Endothelial cell of hepatic sinusoid (primary cell): ENCODE results near the gene GRIK2.

Experiments
- in situ Hi-C: cut with HindIII; loops from 2 replicates; pipeline ENCODE4 v1.10.0; 2017; ENCODE audit warnings: low sequenced_read_pairs

The GRIK2 gene

GRCh38 chr6:101847690-101848089, 454.2 kb downstream of the GRIK2 start:
- in situ Hi-C loops = no loop called here

DNA sequence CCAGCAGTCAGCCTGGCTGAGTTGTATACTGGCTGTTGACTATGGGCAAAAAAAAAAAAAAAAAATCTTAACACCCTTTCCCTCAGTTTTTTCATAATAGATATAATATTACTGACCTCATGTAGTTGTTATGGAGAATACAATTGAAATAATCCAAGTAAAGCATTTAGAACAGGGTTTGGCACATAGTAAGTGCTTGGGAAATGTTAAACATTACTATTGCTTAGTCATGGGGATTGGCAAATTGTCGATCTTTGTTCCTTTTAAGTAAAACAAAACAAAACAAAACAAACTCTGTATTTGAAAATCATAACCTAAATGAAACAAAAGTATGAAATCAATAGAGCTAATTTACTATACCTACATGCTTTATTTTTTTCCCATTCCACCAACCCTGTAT, 458.4 kb downstream of the GRIK2 start:
- in situ Hi-C loops = no loop called here

DNA sequence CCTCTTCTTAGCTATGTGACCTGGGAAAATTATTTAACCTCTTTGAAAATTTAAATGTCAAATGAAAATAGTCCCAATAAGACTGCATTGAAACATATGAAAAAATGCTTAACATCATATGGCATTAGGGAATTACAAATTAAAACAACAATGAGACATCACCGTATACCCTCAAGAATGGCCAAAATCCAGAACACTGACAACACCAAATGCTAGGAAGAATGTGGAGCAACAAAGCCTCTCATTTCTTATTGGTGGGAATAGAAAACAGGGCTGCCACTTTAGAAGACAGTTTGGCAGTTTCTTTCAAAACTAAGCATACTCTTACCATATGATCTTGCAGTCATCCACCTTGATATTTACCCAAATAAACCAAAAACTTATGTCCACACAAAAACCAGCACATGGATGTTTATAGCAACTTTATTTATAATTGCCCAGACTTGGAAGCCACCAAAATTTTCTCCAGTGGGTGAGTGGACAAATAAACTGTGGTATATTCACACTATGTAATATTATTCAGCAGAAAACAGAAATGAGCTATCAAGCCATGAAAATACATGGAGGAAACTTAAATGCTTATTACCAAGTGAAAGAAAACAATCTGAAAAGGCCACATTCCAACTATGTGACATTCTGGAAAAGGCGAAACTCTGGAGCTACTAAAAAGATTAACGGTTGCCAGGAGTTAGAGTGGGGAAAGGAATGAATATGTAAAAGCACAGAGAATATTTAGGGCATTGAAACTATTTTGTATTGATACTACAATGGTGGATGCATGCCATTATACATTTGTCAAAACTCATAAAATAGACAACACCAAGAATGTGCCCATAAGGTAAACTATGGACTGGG, 459.9 kb downstream of the GRIK2 start:
- in situ Hi-C loops = no loop called here

DNA sequence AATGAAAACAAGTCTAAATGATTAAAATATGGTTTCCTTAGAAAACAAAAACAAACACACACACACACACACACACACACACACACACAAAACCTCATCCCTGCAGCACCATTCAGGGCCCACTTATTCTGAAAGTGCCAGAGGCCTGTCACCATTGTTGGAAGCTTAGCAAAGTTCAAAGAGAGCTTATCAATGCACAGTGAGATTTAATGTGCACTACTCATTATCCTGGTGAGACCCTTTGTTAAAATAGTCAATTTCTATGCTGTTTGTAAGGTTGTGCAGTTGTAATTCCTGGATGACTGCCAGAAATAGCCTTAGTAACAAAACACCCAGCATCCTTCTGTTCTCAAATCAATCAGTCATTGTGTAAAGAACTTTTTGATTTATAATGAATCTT, 482.9 kb downstream of the GRIK2 start:
- in situ Hi-C loops = no loop called here

DNA sequence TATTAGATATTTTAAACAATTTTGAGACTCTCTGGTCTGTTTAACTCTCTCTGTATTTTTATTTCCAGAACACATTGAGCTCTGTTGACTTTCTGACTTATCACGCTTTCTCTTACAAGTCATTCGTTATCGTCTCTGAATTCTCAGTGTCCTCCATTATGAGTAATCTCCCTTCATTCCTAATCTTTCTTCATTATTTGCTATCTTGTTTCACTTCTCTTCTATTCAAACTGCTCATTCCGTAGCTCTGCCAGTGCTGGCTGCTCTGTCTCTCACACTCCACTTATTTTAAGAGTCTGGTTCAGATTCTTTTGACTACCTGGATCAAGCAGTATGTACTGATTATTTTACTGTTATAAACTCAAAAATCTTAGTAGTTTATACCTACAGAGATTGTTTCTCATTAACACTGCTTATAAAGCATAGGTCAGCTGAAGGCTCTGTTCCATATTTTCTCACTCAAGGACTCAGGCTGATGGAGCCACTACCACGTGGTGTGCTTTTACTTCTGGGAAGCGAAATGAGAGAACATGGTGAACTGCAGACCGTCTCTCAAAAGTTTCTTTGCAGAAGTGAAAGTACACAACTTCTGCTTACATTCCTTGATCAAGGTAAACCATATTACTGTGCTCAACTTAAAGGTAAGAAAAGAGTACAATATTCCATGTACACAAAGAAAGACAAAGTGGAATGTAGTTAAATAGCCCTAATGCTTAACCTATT, 485.2 kb downstream of the GRIK2 start:
- in situ Hi-C loops = no loop called here

- in situ Hi-C loops = no loop called here
Observed at GRCh38 chr6:101879782-101880181, 486.3 kb downstream of the GRIK2 start.

GRCh38 chr6:101883505-101883904, 490.0 kb downstream of the GRIK2 start:
- in situ Hi-C loops = no loop called here

- in situ Hi-C loops = no loop called here
Observed at GRCh38 chr6:101887532-101887931, 494.0 kb downstream of the GRIK2 start.

DNA sequence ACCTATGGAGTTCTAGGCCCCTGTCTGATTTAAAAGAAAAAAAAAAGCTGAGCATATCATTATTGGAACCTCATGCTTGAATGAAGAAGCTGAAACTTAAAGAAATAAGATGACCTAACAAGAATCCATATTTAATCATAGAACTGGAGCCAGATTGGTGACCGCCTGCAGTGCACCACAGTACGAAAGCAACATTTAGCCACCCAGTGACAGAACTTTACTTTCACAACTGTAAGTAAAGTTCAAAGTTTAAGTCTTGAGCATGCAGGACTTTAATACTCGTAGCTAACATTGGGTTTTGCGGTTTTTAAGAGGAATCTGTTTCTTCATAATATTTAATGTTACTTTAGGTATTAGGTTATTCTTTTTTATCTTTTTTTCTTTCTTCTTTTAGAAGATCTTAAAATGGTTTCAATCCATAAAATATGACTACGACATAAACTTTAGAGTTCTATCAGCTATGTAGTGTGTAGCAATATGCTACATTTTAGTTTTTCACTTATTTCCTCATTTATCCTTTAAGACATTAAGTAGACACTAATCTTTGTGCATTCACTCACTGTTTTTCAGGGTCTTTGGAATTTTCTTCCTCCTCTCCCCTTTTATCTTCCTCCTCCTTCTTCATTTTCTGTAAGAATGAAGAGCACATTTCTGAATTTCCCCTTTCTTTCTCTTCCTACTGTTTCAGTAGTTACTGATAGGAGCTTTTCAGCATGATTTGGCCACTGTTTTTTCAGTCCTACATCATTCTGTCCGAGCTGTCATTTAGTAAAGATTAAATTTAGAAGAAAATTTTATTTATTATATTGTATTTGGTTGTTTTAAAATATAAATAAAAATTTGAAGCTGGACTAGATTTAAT, 514.1 kb downstream of the GRIK2 start:
- in situ Hi-C loops = loop anchor here (5.0 kb wide), 1 partner anchor 100 kb away; no protein-coding TSS in a partner anchor

DNA sequence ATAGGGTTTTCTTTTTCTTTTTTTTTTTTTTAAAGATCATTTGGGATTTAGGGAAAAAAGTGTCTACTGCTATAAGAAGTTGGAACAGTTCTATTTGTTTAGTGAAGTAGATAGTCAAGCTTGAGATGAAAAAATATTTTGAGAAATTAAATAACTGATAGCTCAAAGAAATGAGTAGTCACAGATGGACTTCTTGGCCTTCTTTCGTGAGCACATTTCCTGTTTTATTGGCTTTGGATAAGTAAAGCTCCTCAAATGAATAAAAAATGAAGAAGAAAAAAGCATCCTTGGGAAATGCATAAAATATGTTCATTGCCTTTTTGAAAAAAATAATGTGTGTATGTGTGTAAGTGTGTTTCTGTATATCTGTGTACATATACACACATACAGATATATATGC, 515.9 kb downstream of the GRIK2 start:
- in situ Hi-C loops = loop anchor here (5.0 kb wide), 1 partner anchor 102 kb away; no protein-coding TSS in a partner anchor

- in situ Hi-C loops = no loop called here
Observed at GRCh38 chr6:101912311-101912710, 518.8 kb downstream of the GRIK2 start.

DNA sequence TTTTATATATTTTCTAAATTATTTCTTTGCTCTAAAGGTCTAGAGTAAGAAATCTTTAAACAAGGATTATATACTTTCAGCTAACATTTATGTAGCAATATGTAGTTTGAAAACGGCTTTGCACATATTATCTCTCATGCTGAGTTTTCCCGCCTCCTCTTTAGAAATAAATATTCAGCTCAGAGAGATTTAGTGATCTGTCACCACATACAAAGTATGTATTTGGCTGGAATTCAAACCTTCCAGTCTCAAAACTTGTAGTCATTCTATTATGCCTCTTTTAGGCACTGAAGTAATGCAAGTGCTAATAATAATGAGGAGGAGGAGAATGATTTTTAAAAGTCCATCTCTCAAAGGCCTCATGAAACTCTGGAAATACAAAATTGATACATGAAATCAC, 525.0 kb downstream of the GRIK2 start:
- in situ Hi-C loops = no loop called here

DNA sequence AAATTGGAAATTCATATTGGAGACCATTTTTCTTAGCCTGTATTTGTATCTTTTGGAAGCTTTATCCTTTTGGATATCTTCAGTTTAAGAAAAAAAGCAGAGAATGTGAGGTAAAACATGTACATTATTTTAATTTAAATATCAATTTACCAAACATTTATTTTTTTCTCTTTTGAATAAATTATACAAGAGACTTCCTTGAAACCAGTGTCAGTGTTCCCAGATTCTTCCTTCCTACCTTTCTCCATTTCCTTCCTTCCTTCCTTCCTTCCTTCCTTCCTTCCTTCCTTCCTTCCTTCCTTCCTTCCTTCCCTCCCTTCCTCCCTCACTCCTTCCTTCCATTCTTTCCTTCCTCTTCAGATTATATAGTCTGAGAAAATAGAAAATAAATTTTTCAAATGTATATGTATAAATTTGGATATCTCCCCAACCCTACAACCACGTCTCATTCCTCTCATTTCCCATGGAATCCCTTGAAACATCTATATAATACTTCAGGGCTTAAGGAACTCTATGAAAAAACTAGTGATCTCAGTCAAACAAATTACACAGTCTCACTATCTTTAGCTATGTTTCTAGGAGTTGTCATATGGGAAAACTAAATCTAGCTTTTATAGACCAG, 528.4 kb downstream of the GRIK2 start:
- in situ Hi-C loops = no loop called here

GRCh38 chr6:101926149-101926925, 532.8 kb downstream of the GRIK2 start:
- in situ Hi-C loops = no loop called here

DNA sequence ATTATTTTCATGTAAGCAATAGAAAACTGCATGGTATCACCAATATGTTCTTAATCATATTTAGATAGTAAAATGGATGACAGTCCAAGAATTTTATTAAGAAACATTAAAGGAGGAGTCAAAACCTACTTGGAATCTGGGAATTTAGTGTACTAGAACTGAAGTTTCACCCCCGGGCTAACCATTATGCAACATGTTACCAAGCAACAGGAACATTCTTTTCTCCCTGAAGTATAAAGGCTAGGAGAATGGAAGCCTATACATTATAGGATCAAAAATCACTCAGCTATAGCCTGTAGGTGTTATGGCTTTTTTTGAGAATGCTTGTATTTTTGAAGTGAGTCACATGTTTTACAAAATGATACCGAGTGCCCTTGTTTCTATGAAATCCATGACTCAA, 538.3 kb downstream of the GRIK2 start:
- in situ Hi-C loops = no loop called here

DNA sequence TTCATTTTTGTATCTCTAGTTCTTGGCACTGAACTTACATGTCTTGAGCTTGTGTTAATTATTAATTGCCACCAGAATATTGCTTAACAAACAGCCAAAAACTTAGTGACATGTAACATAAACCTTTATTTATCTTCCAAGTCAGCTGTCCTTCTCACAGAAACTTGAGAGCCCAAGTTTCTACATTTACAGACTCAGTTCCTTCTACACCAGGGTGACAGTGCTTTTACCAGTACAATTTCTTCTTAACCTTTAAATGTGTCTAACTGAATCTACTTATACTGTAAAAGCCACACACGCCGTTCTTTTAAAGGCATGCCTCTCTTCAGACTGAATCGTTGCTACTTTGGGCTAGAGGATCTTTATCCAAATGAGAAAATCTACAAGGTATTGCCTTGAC, 539.2 kb downstream of the GRIK2 start:
- in situ Hi-C loops = no loop called here

GRCh38 chr6:101935732-101936131, 542.2 kb downstream of the GRIK2 start:
- in situ Hi-C loops = no loop called here

DNA sequence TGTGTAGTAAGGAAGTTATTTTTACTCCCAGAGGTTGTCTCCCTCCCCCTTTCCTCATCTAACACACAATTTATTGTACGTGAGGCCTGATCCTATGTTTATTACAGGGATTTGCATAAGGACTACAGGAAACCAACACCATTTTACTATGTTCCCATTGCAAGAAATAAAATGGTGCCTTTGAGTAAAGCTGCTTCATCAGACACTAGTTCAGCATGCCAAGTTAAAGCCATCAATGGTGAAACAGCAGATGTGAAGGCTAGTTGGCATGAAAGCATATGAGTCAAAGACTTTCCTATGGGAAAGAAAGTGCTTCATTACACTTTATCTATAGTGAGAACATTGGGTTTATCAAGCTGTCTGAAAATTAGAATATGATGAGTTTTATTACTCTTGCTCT, 543.0 kb downstream of the GRIK2 start:
- in situ Hi-C loops = no loop called here

- in situ Hi-C loops = no loop called here
Observed at GRCh38 chr6:101937108-101937507, 543.6 kb downstream of the GRIK2 start.

GRCh38 chr6:101940391-101940790, 546.9 kb downstream of the GRIK2 start:
- in situ Hi-C loops = no loop called here
